ENCODE data around the gene DYNC1I1.

DNA sequence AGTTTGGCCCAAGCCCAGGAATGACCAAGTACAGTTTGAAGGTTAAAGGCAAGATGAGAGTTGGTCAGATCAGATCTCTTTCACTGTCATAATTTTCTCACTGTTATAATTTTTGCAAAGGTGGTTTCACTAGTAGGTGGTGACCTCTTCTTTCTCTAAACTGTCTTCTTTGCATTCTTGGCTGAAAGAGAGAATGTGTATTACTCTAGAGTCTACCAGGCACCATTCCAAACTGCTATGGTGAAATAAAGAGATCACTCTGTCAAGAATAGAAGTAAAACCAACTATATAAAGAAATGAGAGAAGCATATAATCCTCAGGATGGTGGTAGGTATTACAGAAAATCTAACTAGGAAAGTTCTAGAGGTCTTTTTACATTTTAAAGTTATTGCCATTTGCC lies 72.7 kb downstream of the DYNC1I1 start:
- TF ChIP-seq, protein P1, sequence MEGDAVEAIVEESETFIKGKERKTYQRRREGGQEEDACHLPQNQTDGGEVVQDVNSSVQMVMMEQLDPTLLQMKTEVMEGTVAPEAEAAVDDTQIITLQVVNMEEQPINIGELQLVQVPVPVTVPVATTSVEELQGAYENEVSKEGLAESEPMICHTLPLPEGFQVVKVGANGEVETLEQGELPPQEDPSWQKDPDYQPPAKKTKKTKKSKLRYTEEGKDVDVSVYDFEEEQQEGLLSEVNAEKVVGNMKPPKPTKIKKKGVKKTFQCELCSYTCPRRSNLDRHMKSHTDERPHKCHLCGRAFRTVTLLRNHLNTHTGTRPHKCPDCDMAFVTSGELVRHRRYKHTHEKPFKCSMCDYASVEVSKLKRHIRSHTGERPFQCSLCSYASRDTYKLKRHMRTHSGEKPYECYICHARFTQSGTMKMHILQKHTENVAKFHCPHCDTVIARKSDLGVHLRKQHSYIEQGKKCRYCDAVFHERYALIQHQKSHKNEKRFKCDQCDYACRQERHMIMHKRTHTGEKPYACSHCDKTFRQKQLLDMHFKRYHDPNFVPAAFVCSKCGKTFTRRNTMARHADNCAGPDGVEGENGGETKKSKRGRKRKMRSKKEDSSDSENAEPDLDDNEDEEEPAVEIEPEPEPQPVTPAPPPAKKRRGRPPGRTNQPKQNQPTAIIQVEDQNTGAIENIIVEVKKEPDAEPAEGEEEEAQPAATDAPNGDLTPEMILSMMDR (conservative IDR thresholded peaks at IDR 0.05; ENCODE audit: low read depth in 2 of 2): no peak
- no peak for TF ChIP-seq POLR2AphosphoS5 (IDR thresholded peaks at IDR 0.05; ENCODE audit: low read depth)
- TF ChIP-seq EZH2 (IDR thresholded peaks at IDR 0.05; ENCODE audit: low read depth, unreplicated experiment): no peak
- no peak for TF ChIP-seq JUNB (IDR thresholded peaks at IDR 0.05; ENCODE audit: unreplicated experiment)
- no peak for TF ChIP-seq ZNF331 (CRISPR knock-in tag; IDR thresholded peaks at IDR 0.05; ENCODE audit: low read depth)
- no peak for TF ChIP-seq EZH2phosphoT487 (IDR thresholded peaks at IDR 0.05; ENCODE audit: unreplicated experiment)
- TF ChIP-seq, protein P2, sequence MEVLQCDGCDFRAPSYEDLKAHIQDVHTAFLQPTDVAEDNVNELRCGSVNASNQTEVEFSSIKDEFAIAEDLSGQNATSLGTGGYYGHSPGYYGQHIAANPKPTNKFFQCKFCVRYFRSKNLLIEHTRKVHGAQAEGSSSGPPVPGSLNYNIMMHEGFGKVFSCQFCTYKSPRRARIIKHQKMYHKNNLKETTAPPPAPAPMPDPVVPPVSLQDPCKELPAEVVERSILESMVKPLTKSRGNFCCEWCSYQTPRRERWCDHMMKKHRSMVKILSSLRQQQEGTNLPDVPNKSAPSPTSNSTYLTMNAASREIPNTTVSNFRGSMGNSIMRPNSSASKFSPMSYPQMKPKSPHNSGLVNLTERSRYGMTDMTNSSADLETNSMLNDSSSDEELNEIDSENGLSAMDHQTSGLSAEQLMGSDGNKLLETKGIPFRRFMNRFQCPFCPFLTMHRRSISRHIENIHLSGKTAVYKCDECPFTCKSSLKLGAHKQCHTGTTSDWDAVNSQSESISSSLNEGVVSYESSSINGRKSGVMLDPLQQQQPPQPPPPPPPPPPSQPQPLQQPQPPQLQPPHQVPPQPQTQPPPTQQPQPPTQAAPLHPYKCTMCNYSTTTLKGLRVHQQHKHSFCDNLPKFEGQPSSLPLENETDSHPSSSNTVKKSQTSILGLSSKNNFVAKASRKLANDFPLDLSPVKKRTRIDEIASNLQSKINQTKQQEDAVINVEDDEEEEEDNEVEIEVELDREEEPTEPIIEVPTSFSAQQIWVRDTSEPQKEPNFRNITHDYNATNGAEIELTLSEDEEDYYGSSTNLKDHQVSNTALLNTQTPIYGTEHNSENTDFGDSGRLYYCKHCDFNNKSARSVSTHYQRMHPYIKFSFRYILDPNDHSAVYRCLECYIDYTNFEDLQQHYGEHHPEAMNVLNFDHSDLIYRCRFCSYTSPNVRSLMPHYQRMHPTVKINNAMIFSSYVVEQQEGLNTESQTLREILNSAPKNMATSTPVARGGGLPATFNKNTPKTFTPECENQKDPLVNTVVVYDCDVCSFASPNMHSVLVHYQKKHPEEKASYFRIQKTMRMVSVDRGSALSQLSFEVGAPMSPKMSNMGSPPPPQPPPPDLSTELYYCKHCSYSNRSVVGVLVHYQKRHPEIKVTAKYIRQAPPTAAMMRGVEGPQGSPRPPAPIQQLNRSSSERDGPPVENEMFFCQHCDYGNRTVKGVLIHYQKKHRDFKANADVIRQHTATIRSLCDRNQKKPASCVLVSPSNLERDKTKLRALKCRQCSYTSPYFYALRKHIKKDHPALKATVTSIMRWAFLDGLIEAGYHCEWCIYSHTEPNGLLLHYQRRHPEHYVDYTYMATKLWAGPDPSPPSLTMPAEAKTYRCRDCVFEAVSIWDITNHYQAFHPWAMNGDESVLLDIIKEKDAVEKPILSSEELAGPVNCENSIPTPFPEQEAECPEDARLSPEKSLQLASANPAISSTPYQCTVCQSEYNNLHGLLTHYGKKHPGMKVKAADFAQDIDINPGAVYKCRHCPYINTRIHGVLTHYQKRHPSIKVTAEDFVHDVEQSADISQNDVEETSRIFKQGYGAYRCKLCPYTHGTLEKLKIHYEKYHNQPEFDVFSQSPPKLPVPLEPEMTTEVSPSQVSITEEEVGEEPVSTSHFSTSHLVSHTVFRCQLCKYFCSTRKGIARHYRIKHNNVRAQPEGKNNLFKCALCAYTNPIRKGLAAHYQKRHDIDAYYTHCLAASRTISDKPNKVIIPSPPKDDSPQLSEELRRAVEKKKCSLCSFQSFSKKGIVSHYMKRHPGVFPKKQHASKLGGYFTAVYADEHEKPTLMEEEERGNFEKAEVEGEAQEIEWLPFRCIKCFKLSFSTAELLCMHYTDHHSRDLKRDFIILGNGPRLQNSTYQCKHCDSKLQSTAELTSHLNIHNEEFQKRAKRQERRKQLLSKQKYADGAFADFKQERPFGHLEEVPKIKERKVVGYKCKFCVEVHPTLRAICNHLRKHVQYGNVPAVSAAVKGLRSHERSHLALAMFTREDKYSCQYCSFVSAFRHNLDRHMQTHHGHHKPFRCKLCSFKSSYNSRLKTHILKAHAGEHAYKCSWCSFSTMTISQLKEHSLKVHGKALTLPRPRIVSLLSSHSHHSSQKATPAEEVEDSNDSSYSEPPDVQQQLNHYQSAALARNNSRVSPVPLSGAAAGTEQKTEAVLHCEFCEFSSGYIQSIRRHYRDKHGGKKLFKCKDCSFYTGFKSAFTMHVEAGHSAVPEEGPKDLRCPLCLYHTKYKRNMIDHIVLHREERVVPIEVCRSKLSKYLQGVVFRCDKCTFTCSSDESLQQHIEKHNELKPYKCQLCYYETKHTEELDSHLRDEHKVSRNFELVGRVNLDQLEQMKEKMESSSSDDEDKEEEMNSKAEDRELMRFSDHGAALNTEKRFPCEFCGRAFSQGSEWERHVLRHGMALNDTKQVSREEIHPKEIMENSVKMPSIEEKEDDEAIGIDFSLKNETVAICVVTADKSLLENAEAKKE (CRISPR knock-in tag; IDR thresholded peaks at IDR 0.05): no peak
- TF ChIP-seq CREB1 (CRISPR knock-in tag; IDR thresholded peaks at IDR 0.05; ENCODE audit: low read depth): no peak
- TF ChIP-seq, protein P3, sequence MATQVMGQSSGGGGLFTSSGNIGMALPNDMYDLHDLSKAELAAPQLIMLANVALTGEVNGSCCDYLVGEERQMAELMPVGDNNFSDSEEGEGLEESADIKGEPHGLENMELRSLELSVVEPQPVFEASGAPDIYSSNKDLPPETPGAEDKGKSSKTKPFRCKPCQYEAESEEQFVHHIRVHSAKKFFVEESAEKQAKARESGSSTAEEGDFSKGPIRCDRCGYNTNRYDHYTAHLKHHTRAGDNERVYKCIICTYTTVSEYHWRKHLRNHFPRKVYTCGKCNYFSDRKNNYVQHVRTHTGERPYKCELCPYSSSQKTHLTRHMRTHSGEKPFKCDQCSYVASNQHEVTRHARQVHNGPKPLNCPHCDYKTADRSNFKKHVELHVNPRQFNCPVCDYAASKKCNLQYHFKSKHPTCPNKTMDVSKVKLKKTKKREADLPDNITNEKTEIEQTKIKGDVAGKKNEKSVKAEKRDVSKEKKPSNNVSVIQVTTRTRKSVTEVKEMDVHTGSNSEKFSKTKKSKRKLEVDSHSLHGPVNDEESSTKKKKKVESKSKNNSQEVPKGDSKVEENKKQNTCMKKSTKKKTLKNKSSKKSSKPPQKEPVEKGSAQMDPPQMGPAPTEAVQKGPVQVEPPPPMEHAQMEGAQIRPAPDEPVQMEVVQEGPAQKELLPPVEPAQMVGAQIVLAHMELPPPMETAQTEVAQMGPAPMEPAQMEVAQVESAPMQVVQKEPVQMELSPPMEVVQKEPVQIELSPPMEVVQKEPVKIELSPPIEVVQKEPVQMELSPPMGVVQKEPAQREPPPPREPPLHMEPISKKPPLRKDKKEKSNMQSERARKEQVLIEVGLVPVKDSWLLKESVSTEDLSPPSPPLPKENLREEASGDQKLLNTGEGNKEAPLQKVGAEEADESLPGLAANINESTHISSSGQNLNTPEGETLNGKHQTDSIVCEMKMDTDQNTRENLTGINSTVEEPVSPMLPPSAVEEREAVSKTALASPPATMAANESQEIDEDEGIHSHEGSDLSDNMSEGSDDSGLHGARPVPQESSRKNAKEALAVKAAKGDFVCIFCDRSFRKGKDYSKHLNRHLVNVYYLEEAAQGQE (IDR thresholded peaks at IDR 0.05; ENCODE audit: unreplicated experiment): no peak
- no peak for TF ChIP-seq ZNF114 (CRISPR knock-in tag; IDR thresholded peaks at IDR 0.05)
- TF ChIP-seq STAT1 (IDR thresholded peaks at IDR 0.05; ENCODE audit: unreplicated experiment): no peak

Measured in GM23338 (cell line).